ENCODE data around the gene CAMKMT. TPM values are rescaled to one million over a fixed set of nuclear protein-coding genes. Genes with fewer than 3 reads are reported as not detected.

CAMKMT gene
- total RNA-seq, 1 donor from 2014 or later = 9.0 TPM

DNA sequence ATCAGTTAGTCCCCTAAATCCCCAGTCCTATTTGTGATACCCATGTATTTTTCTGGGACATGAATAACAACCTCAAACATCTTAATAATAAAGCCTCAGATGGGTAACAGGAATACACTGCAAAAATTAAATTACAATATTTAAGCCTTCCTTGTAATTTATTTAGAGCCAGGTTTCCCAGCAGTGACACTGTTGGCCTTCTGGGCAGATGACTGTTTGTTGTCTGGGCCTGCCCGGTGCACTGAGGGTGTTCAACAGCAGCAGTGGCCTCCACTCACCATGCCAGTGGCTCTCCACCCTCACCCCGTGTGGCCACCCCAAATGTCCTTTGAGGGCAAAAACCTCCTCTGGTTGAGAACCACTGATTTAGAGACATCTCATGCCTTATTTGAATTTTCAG is 309.5 kb downstream of the CAMKMT start:
- Histone ChIP-seq H3K36me3 (ENCODE audit: control insufficient read depth, insufficient read depth, low read length) (no peaks in the 10 kb centered on the region), H3K4me3 (ENCODE audit: low read depth, low read length) (no peak overlapping the region), H3K27me3 (ENCODE audit: control insufficient read depth, insufficient read depth, low read length) (no peaks in the 10 kb centered on the region)
- TF ChIP-seq, protein P1, sequence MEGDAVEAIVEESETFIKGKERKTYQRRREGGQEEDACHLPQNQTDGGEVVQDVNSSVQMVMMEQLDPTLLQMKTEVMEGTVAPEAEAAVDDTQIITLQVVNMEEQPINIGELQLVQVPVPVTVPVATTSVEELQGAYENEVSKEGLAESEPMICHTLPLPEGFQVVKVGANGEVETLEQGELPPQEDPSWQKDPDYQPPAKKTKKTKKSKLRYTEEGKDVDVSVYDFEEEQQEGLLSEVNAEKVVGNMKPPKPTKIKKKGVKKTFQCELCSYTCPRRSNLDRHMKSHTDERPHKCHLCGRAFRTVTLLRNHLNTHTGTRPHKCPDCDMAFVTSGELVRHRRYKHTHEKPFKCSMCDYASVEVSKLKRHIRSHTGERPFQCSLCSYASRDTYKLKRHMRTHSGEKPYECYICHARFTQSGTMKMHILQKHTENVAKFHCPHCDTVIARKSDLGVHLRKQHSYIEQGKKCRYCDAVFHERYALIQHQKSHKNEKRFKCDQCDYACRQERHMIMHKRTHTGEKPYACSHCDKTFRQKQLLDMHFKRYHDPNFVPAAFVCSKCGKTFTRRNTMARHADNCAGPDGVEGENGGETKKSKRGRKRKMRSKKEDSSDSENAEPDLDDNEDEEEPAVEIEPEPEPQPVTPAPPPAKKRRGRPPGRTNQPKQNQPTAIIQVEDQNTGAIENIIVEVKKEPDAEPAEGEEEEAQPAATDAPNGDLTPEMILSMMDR (IDR thresholded peaks at IDR 0.05; ENCODE audit: insufficient read depth, low read length, severe bottlenecking) = no peak
- FAIRE-seq (no peak), DNase-seq (ENCODE audit: low read depth) (no peak)

DNA sequence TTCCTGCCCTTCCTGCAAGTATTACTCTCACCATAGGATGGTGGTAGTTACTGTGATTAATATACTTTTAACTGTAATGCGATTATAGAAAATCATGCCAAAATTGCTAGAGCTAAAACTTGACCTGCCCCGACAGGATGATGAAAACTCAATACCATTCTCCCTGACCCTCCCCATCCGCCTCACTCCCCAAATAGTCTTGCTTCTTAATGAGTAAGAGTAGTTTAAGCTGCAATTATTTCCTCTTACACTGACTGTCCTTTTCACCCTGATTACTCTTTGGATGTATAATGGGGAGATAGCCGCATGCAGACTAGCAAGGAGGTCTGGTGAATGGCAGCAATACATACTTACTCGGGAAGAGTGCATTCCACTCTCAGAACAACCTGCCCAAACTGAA is 310.2 kb downstream of the CAMKMT start:
- FAIRE-seq (no peak), DNase-seq (ENCODE audit: low read depth) (peak; percentile 13)
- no peaks in the 10 kb centered on the region for H3K36me3 ChIP-seq (ENCODE audit: control insufficient read depth, insufficient read depth, low read length)
- no peaks in the 10 kb centered on the region for H3K27me3 ChIP-seq (ENCODE audit: control insufficient read depth, insufficient read depth, low read length)
- TF ChIP-seq, protein P1 (IDR thresholded peaks at IDR 0.05; ENCODE audit: insufficient read depth, low read length, severe bottlenecking) = no peak
- H3K4me3 ChIP-seq (ENCODE audit: low read depth, low read length) = no peak overlapping the region

DNA sequence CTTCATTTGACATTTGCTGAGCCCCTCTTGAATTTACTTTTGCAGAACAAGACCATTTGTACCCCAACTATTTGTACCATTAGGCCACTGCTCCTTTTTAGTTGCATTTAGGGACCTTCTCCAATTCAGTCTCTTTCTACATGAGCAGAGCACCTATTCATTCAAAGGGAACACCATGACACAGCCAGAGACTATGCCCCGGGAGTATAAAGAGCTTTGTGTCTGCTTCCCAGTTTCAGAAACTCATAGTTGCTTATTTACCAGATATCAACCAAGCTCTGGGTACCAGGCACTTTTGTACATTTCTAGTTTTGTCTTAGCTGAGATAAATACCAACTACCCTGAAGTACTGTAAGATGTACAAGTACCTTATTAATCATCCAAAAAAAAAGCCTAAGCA is 310.7 kb downstream of the CAMKMT start:
- DNase-seq (ENCODE audit: low read depth) = no peak
- no peak for FAIRE-seq
- Histone ChIP-seq H3K27me3 (ENCODE audit: control insufficient read depth, insufficient read depth, low read length) (no peaks in the 10 kb centered on the region), H3K36me3 (ENCODE audit: control insufficient read depth, insufficient read depth, low read length) (no peaks in the 10 kb centered on the region), H3K4me3 (ENCODE audit: low read depth, low read length) (no peak overlapping the region)
- TF ChIP-seq, protein P1 (IDR thresholded peaks at IDR 0.05; ENCODE audit: insufficient read depth, low read length, severe bottlenecking) = no peak

DNA sequence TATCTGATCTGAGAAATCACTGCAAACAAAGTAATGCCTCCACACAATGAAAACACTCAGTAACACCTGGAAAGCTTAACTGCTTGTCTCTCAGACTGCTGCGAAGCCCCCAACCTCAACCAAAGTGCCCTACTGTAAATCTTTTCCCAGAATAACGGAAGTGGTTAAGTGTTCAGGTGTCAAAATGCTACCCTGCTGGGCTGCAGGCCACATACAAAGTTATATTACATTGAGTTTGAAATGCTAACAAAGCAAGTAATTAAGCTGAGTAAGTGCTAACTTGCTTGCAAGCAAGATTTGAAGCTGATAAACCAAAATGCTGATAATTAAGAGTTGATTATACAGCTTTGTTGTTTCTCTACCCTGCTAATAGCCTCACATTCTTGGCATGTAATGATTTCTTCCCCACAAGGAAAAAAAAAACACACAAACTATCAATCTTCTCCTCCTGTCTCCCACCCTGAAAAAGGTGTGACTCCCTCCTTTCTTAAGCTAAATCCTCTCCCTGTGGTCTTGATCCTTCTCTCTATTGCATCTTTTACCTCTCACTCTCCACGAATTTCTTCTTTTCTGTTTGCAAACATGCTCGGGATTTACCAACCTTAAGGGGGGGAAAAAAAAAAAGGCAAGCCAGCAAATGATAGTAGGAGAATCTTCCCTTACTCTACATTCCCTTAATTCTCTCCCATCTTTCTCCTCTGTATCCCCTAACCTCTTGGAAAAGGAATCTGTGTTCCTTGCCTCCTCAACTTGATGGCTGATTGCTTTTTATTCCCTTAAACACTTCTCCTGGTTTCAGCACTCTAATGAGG is 312.9 kb downstream of the CAMKMT start:
- Histone ChIP-seq H3K27me3 (ENCODE audit: control insufficient read depth, insufficient read depth, low read length) (no peaks in the 10 kb centered on the region), H3K36me3 (ENCODE audit: control insufficient read depth, insufficient read depth, low read length) (no peaks in the 10 kb centered on the region), H3K4me3 (ENCODE audit: low read depth, low read length) (no peak overlapping the region)
- TF ChIP-seq, protein P1 (IDR thresholded peaks at IDR 0.05; ENCODE audit: insufficient read depth, low read length, severe bottlenecking) = no peak
- DNase-seq (ENCODE audit: low read depth) (no peak), FAIRE-seq (no peak)

DNA sequence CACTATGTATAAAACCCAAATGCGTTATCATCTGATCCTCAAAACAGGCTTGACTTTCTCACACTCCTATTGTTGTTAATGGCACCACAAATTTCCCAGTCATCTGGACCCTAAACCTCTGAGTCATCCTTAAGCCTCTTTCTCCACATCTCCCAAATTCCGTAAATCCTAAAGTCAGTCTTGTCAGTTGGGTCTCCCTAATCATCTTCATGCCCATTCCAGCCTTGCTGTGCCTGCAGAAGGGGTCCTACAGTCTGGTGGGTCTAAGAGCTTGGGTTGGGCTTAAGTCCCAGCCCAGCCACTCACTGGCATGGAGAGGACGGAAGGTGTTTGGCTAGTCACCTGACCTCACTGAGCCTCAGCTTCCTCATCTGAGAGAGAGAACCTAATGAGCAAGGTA is 314.6 kb downstream of the CAMKMT start:
- Histone ChIP-seq H3K36me3 (ENCODE audit: control insufficient read depth, insufficient read depth, low read length) (no peaks in the 10 kb centered on the region), H3K4me3 (ENCODE audit: low read depth, low read length) (no peak overlapping the region), H3K27me3 (ENCODE audit: control insufficient read depth, insufficient read depth, low read length) (no peaks in the 10 kb centered on the region)
- no peak for FAIRE-seq
- no peak for DNase-seq (ENCODE audit: low read depth)
- TF ChIP-seq, protein P1 (IDR thresholded peaks at IDR 0.05; ENCODE audit: insufficient read depth, low read length, severe bottlenecking) = no peak

DNA sequence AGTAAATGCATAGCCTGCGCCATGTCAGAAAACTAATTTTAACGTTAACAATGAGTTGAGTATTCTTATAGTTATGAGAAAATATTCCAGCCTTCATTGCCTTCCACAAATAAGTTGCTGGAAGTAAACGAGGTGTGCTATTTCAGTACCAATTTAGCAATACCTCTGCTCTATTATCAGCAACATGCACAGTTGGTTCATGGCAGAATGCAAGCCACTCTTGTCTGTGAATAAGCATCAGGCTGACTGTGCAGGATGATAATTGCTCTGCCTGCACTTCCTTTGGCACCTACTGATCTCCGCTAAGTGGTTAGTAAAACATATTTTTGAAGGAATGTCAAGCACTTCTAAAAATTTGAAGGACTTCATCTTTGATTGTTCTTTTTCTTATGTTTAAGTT is 317.8 kb downstream of the CAMKMT start:
- DNase-seq (ENCODE audit: low read depth) (no peak), FAIRE-seq (no peak)
- Histone ChIP-seq H3K4me3 (ENCODE audit: low read depth, low read length) (no peak overlapping the region), H3K27me3 (ENCODE audit: control insufficient read depth, insufficient read depth, low read length) (no peaks in the 10 kb centered on the region), H3K36me3 (ENCODE audit: control insufficient read depth, insufficient read depth, low read length) (no peaks in the 10 kb centered on the region)
- TF ChIP-seq, protein P1 (IDR thresholded peaks at IDR 0.05; ENCODE audit: insufficient read depth, low read length, severe bottlenecking) = no peak
